ENCODE measurements around the gene KLRC3.

DNA sequence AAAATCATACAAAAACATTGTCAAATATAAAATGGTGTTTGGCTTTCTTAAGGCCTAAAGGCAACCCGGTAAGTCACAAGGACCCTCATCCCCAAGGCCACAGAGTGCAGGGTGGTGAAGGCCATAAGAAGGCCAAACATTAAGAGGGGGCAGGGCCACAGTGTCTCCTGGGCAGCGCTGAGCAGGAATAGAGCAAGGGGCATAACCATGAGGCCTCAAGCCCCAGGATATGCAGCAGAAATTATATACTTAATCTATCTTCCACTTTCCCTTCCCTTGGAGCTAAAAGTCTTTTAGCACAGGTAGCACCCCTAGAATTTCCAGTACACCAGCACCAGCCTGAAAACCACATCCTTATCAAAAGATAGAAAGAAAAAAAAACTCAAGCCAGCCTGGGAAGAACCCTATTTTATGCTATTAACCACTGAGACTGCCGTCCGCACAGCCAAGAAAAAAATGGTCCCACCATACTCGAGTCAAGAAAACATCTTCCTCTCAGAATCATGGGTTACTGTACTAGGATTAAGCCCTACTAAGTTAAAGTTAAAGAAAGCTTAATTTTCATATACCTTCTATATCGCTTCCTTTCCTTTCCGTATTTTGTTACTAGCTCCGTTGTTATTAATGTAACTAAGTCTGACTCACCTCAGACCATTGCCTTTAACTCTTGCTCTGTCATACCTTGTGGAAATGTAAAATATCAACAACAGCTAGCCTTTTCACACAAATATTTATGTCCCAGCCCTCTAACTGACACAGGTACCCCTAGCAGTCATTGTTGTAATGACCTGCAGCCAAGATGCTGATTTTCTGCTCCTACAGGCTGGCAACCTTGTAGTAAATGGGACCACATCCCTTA, 50.6 kb downstream of the KLRC3 start:
- TF ChIP-seq POLR2AphosphoS5 (IDR thresholded peaks at IDR 0.05; ENCODE audit: low read depth, low read length), result no peak
- no peak for TF ChIP-seq POLR2A (IDR thresholded peaks at IDR 0.05; ENCODE audit: low read depth, low read length)
- no peak for TF ChIP-seq TAF1 (IDR thresholded peaks at IDR 0.05; ENCODE audit: borderline replicate concordance, low read depth, low read length)
